ENCODE measurements around the gene ERI3. TPM values are rescaled to one million over a fixed set of nuclear protein-coding genes. Genes with fewer than 3 reads are reported as not detected.

The ERI3 gene
- 54.7 and 72.7 TPM in 2 replicates for total RNA-seq (ENCODE audit: low replicate concordance)
- long read RNA-seq, partial matches to known transcripts, result 0 of 2 reads
- long read RNA-seq, other reads (novel, unspliced or antisense), result 2 of 2 reads

GRCh38 chr1:44354840-44355581 is at the start of gene ERI3:
ERI3 (minus strand) TSS chr1:44355257; CDS start chr1:44355026, 231 bp downstream.
- Mint-ChIP-seq H3K36me3 (peaks cover 13% of the 10 kb centered on the region), H3K4me3 (peak within 1 kb of the TSS; percentile 98), H3K9me3 (no peaks in the 10 kb centered on the region), H3K4me1 (ENCODE audit: unreplicated experiment) (peaks cover 54% of the 10 kb centered on the region), H3K27me3 (no peaks in the 10 kb centered on the region), H3K27ac (peak within 1 kb of the TSS; percentile 92)
- no peak for TF ChIP-seq CTCF (conservative IDR thresholded peaks at IDR 0.05)
- peak; percentile 97 for DNase-seq (ENCODE audit: extremely low spot score, unreplicated experiment)

- DNase-seq (ENCODE audit: extremely low spot score, unreplicated experiment), result no peak
- Mint-ChIP-seq H3K4me1 (ENCODE audit: unreplicated experiment) (peaks cover 8% of the 10 kb centered on the region), H3K9me3 (no peaks in the 10 kb centered on the region), H3K36me3 (no peaks in the 10 kb centered on the region), H3K4me3 (no peak overlapping the region), H3K27ac (no peak overlapping the region), H3K27me3 (peaks cover 81% of the 10 kb centered on the region)
- no peak for TF ChIP-seq CTCF (conservative IDR thresholded peaks at IDR 0.05)
Observed at GRCh38 chr1:44401256-44402228, 46.5 kb upstream of the ERI3 start.

GRCh38 chr1:44390277-44390676 is 35.2 kb upstream of the ERI3 start:
- Mint-ChIP-seq H3K27ac (no peak overlapping the region), H3K36me3 (no peaks in the 10 kb centered on the region), H3K9me3 (no peaks in the 10 kb centered on the region), H3K27me3 (peaks cover 25% of the 10 kb centered on the region), H3K4me1 (ENCODE audit: unreplicated experiment) (no peaks in the 10 kb centered on the region), H3K4me3 (no peak overlapping the region)
- TF ChIP-seq CTCF (conservative IDR thresholded peaks at IDR 0.05), result no peak
- no peak for DNase-seq (ENCODE audit: extremely low spot score, unreplicated experiment)

GRCh38 chr1:44389437-44389836 is 34.4 kb upstream of the ERI3 start:
- Mint-ChIP-seq H3K36me3 (no peaks in the 10 kb centered on the region), H3K4me1 (ENCODE audit: unreplicated experiment) (no peaks in the 10 kb centered on the region), H3K4me3 (no peak overlapping the region), H3K9me3 (no peaks in the 10 kb centered on the region), H3K27ac (no peak overlapping the region), H3K27me3 (peaks cover 28% of the 10 kb centered on the region)
- DNase-seq (ENCODE audit: extremely low spot score, unreplicated experiment), result no peak
- TF ChIP-seq CTCF (conservative IDR thresholded peaks at IDR 0.05), result no peak

- TF ChIP-seq CTCF (conservative IDR thresholded peaks at IDR 0.05), result no peak
- no peaks in the 10 kb centered on the region for H3K36me3 Mint-ChIP-seq
- H3K27me3 Mint-ChIP-seq, result peaks cover 27% of the 10 kb centered on the region
- DNase-seq (ENCODE audit: extremely low spot score, unreplicated experiment), result no peak
- H3K4me3 Mint-ChIP-seq, result no peak overlapping the region
- no peak overlapping the region for H3K27ac Mint-ChIP-seq
- no peaks in the 10 kb centered on the region for H3K9me3 Mint-ChIP-seq
- H3K4me1 Mint-ChIP-seq (ENCODE audit: unreplicated experiment), result no peaks in the 10 kb centered on the region
Observed at GRCh38 chr1:44388551-44388950, 33.5 kb upstream of the ERI3 start.

Measured in type B pancreatic cell (in vitro differentiated cells).